HG02798 (cell line): ENCODE results near the gene PIK3R5.

ENCODE experiments used
- ATAC-seq: cut with Tn5 transposase; IDR thresholded peaks from one replicate; pipeline ENCODE4 v1.9.1; 2021; ENCODE audit warnings: mild to moderate bottlenecking; ENCODE audit not compliant: unreplicated experiment, poor library complexity

PIK3R5 gene

GRCh38 chr17:8900626-8901585 is 64.6 kb downstream of the PIK3R5 start:
- ATAC-seq = peak; percentile 54

- peak; percentile 9 for ATAC-seq
Observed at GRCh38 chr17:8900207-8900606, 65.3 kb downstream of the PIK3R5 start.

- no peak for ATAC-seq
Observed at GRCh38 chr17:8898636-8899035, 66.9 kb downstream of the PIK3R5 start.

GRCh38 chr17:8898126-8898525 is 67.4 kb downstream of the PIK3R5 start:
- no peak for ATAC-seq

GRCh38 chr17:8896641-8897635 is 68.6 kb downstream of the PIK3R5 start:
- no peak for ATAC-seq

- no peak for ATAC-seq
Observed at GRCh38 chr17:8896087-8896486, 69.4 kb downstream of the PIK3R5 start.

- ATAC-seq = peak; percentile 49
Observed at GRCh38 chr17:8894673-8895578, 70.6 kb downstream of the PIK3R5 start.

GRCh38 chr17:8894202-8894671 is 71.3 kb downstream of the PIK3R5 start:
- no peak for ATAC-seq

- ATAC-seq = no peak
Observed at GRCh38 chr17:8893621-8894201, 71.8 kb downstream of the PIK3R5 start.

- no peak for ATAC-seq
Observed at GRCh38 chr17:8893059-8893458, 72.4 kb downstream of the PIK3R5 start.

- ATAC-seq = peak; percentile 57
Observed at GRCh38 chr17:8892338-8892690, 73.2 kb downstream of the PIK3R5 start.

- no peak for ATAC-seq
Observed at GRCh38 chr17:8890671-8891070, 74.8 kb downstream of the PIK3R5 start.

GRCh38 chr17:8889458-8890210 is 75.9 kb downstream of the PIK3R5 start:
- ATAC-seq = no peak

- ATAC-seq = no peak
Observed at GRCh38 chr17:8888704-8889302, 76.7 kb downstream of the PIK3R5 start.

- ATAC-seq = no peak
Observed at GRCh38 chr17:8887834-8888703, 77.4 kb downstream of the PIK3R5 start.

GRCh38 chr17:8887301-8887700 is 78.2 kb downstream of the PIK3R5 start:
- no peak for ATAC-seq

- no peak for ATAC-seq
Observed at GRCh38 chr17:8885967-8886684, 79.4 kb downstream of the PIK3R5 start.
